Measurements from ENCODE around the gene TBX20. TPM values are rescaled to one million over a fixed set of nuclear protein-coding genes. Genes with fewer than 3 reads are reported as not detected.
A peak's percentile ranks its signal among the peaks of the same experiment; 100 is the strongest.
"Not testable (repeated sequence)": the region's sequence is repeated elsewhere in the genome, so short reads cannot be mapped to it uniquely, and the experiment has no call there.

The TBX20 gene
- total RNA-seq, 1 experiment from 2014 or later: not detected

DNA sequence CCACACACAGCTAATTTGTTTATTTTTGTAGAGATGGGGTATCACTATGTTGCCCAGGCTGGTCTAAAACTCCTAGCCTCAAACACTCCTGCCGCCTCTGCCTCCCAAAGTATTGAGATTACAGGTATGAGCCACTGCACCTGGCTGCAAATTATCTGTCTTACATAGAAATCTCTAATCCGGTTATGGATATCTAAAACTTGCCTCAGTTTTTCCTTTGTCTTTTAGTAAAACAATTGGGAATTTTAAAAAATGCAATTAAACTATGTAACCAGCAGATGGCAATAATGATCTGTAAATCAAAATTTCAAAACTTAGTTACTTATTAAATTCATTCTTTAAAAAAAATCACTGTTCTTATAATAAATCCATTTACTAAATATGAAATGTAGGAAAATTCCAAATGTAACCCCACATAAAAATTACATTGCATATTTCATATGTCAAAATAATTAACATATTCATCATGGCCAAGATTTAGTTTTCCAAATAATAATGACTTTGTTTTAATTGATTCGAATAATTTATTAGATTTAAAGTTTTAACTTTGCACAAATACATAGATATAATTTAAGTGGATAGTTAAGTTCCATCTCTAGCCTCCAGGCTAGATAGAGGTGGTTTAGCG lies 63.6 kb downstream of the TBX20 start:
- H2AK5ac ChIP-seq (ENCODE audit: insufficient read length, low read length); H3K4ac ChIP-seq (ENCODE audit: low read depth, low read length); H2BK5ac ChIP-seq (ENCODE audit: insufficient read length, low read length); H3K18ac ChIP-seq (ENCODE audit: insufficient read length, low read depth, low read length); H3K27ac ChIP-seq (ENCODE audit: insufficient read length, low read depth, low read length); H3T11ph ChIP-seq (ENCODE audit: low read length); H3K56ac ChIP-seq (ENCODE audit: insufficient read length, low read depth, low read length); H3K27ac Mint-ChIP-seq; H3K9ac ChIP-seq (ENCODE audit: extremely low read depth, insufficient read length, low read length); H3K27me3 ChIP-seq (ENCODE audit: insufficient read depth, low read length); H3K4me2 ChIP-seq (ENCODE audit: insufficient read depth, insufficient read length, low read length); H2BK12ac ChIP-seq (ENCODE audit: insufficient read length, low read depth, low read length); H4K8ac ChIP-seq (replicated peaks; ENCODE audit: insufficient read length, low read depth, low read length); H2BK15ac ChIP-seq (ENCODE audit: low read depth, low read length); H4K91ac ChIP-seq (ENCODE audit: insufficient read length, low read depth, low read length); H3K4me1 Mint-ChIP-seq; H3K23ac ChIP-seq (ENCODE audit: insufficient read length, low read depth, low read length); H4K20me1 ChIP-seq (ENCODE audit: control insufficient read depth, insufficient read depth, insufficient read length); DNase-seq; H3K79me1 ChIP-seq (ENCODE audit: insufficient read depth, low read depth, low read length, poor library complexity, severe bottlenecking); H3K14ac ChIP-seq (ENCODE audit: insufficient read depth, low read length); H2BK120ac ChIP-seq (ENCODE audit: low read depth, low read length, poor library complexity, severe bottlenecking); H3K4me3 Mint-ChIP-seq; H2AFZ ChIP-seq (ENCODE audit: low read length); H3K9me3 ChIP-seq (ENCODE audit: control insufficient read depth, low read depth, low read length); H2BK20ac ChIP-seq (ENCODE audit: low read depth, low read length, poor library complexity, severe bottlenecking); H3K9me3 Mint-ChIP-seq; H3K79me2 ChIP-seq (ENCODE audit: insufficient read depth, low read length); H3K23me2 ChIP-seq (ENCODE audit: insufficient read length, low read depth, low read length, poor library complexity, severe bottlenecking); H3K36me3 Mint-ChIP-seq (ENCODE audit: insufficient read depth in 1 of 3, low read depth in 3 of 3); H3K4me1 ChIP-seq (ENCODE audit: insufficient read depth, low read length); H4K5ac ChIP-seq (ENCODE audit: insufficient read length, low read depth, low read length): not testable (repeated sequence)
- peaks cover 36% of the 10 kb centered on the region for H3K27me3 Mint-ChIP-seq (ENCODE audit: low read depth)
- TF ChIP-seq, protein P1, sequence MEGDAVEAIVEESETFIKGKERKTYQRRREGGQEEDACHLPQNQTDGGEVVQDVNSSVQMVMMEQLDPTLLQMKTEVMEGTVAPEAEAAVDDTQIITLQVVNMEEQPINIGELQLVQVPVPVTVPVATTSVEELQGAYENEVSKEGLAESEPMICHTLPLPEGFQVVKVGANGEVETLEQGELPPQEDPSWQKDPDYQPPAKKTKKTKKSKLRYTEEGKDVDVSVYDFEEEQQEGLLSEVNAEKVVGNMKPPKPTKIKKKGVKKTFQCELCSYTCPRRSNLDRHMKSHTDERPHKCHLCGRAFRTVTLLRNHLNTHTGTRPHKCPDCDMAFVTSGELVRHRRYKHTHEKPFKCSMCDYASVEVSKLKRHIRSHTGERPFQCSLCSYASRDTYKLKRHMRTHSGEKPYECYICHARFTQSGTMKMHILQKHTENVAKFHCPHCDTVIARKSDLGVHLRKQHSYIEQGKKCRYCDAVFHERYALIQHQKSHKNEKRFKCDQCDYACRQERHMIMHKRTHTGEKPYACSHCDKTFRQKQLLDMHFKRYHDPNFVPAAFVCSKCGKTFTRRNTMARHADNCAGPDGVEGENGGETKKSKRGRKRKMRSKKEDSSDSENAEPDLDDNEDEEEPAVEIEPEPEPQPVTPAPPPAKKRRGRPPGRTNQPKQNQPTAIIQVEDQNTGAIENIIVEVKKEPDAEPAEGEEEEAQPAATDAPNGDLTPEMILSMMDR (conservative IDR thresholded peaks at IDR 0.05): peak; percentile 46; the same call in 2 of the 3 replicates
- no CpG with 5 or more reads among the region's 4 CpGs for WGBS (ENCODE audit: extremely low coverage, insufficient read length, low lambda C conversion rate)

DNA sequence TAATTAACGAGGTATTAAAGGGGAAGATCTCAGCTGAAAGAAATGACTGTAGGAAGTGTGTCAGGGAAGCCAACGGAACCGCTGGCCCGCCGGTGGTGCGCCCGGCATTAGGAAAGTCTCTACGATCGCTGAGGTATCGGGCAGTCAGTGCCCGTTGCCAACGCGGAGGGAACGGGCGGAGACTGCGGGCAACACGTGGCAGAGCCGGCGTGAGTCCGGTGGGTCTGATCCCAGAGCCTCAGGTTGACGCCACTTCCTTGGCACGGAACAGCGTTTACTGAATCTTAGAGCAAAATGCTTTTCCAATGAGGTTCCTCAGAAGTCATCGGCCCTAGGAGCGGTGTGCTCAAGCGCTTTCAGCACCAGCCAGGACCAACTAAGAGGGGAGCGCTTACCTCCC lies 67.1 kb downstream of the TBX20 start:
- H2BK15ac ChIP-seq (ENCODE audit: low read depth, low read length); H3K79me2 ChIP-seq (ENCODE audit: insufficient read depth, low read length); H2AFZ ChIP-seq (ENCODE audit: low read length); H3K4ac ChIP-seq (ENCODE audit: low read depth, low read length); H4K8ac ChIP-seq (replicated peaks; ENCODE audit: insufficient read length, low read depth, low read length); H3K9ac ChIP-seq (ENCODE audit: extremely low read depth, insufficient read length, low read length); H3K36me3 Mint-ChIP-seq (ENCODE audit: insufficient read depth in 1 of 3, low read depth in 3 of 3); H3K4me1 ChIP-seq (ENCODE audit: insufficient read depth, low read length); H3K23ac ChIP-seq (ENCODE audit: insufficient read length, low read depth, low read length); H2BK5ac ChIP-seq (ENCODE audit: insufficient read length, low read length); H3K23me2 ChIP-seq (ENCODE audit: insufficient read length, low read depth, low read length, poor library complexity, severe bottlenecking); H2BK120ac ChIP-seq (ENCODE audit: low read depth, low read length, poor library complexity, severe bottlenecking); H2BK12ac ChIP-seq (ENCODE audit: insufficient read length, low read depth, low read length); H3K18ac ChIP-seq (ENCODE audit: insufficient read length, low read depth, low read length); H4K20me1 ChIP-seq (ENCODE audit: control insufficient read depth, insufficient read depth, insufficient read length); H4K91ac ChIP-seq (ENCODE audit: insufficient read length, low read depth, low read length); H3K56ac ChIP-seq (ENCODE audit: insufficient read length, low read depth, low read length); H3K14ac ChIP-seq (ENCODE audit: insufficient read depth, low read length); H3K27ac Mint-ChIP-seq; H3K9me3 ChIP-seq (ENCODE audit: control insufficient read depth, low read depth, low read length); H4K5ac ChIP-seq (ENCODE audit: insufficient read length, low read depth, low read length); H2BK20ac ChIP-seq (ENCODE audit: low read depth, low read length, poor library complexity, severe bottlenecking); H3T11ph ChIP-seq (ENCODE audit: low read length); H3K9me3 Mint-ChIP-seq; H2AK5ac ChIP-seq (ENCODE audit: insufficient read length, low read length); H3K79me1 ChIP-seq (ENCODE audit: insufficient read depth, low read depth, low read length, poor library complexity, severe bottlenecking); H3K27ac ChIP-seq (ENCODE audit: insufficient read length, low read depth, low read length); H3K27me3 ChIP-seq (ENCODE audit: insufficient read depth, low read length): not testable (repeated sequence)
- H3K4me1 Mint-ChIP-seq: peaks cover 7 to 14% of the 10 kb centered on the region in 2 experiments
- DNase-seq: peak; percentile 48
- H3K4me2 ChIP-seq (ENCODE audit: insufficient read depth, insufficient read length, low read length): peak overlapping the region; percentile 50
- H3K27me3 Mint-ChIP-seq (ENCODE audit: low read depth): peaks cover 49% of the 10 kb centered on the region
- H3K4me3 Mint-ChIP-seq: peak overlapping the region; percentile 66 to 78
- WGBS (ENCODE audit: extremely low coverage, insufficient read length, low lambda C conversion rate): no CpG with 5 or more reads among the region's 27 CpGs
